A549 (cell line): ENCODE data around the gene UVRAG. TPM values are rescaled to one million over a fixed set of nuclear protein-coding genes. Genes with fewer than 3 reads are reported as not detected.

ENCODE experiments used
- ATAC-seq, 2 experiments: fragments of 200-7000 bp in 1 of 2; fragments of >200 bp in 1 of 2; cut with Nextera tagmentation in 1 of 2; cut with Tn5 transposase in 1 of 2; 3 replicates each; pipeline versions ENCODE4 v1.8.0 to v1.9.1; 2018 to 2020; ENCODE audit warnings: mild to moderate bottlenecking in 1 of 2, moderate library complexity in 1 of 2
- CTCF ChIA-PET: fragments of 300-600 bp; sonication (Branson Sonifier 250); formaldehyde crosslinking; extraction: SDS; loops from one replicate; lab custom pipeline; 2021; ENCODE audit warnings: antibody characterized with exemption, inconsistent platforms; lab: Yijun Ruan, JAX
- POLR2A ChIA-PET: fragments of 350-600 bp; formaldehyde crosslinking; extraction: SDS; loops from one replicate; lab custom pipeline; 2021; ENCODE audit warnings: antibody characterized with exemption, inconsistent platforms; lab: Yijun Ruan, JAX
- DNase-seq, 2 experiments: peaks; one replicate each; pipeline versions ENCODE4 v3.0.0 to v3.0.0-alpha.2; 2011 to 2016; ENCODE audit warnings: low read depth in 1 of 2, low spot score in 1 of 2
- FAIRE-seq: peaks from 2 replicates; lab custom pipeline; 2011; peaks lifted over from hg19 to GRCh38; lab: Jason Lieb, UNC
- H3K27ac ChIP-seq, 2 experiments: fragments of >200 bp; sonication (Bioruptor Twin); formaldehyde crosslinking; 3 replicates each; pipeline ENCODE4 v1.5.1; 2016 to 2017
- H3K4me1 ChIP-seq: fragments of >200 bp; sonication (Bioruptor Twin); formaldehyde crosslinking; 3 replicates; pipeline ENCODE4 v1.6.1; 2016
- H3K4me2 ChIP-seq: fragments of >200 bp; sonication (Bioruptor Twin); formaldehyde crosslinking; 3 replicates; pipeline ENCODE4 v1.6.1; 2016
- H3K4me3 ChIP-seq: fragments of >200 bp; sonication (Bioruptor Twin); formaldehyde crosslinking; 3 replicates; pipeline ENCODE4 v1.5.1; 2016
- H3K9me3 ChIP-seq: fragments of >200 bp; sonication (Bioruptor Twin); formaldehyde crosslinking; 3 replicates; pipeline ENCODE4 v1.6.1; 2016
- CBX8 ChIP-seq: fragments of 200-600 bp; sonication (generic); IDR thresholded peaks from 2 replicates; pipeline ENCODE4 v1.6.1; 2016
- CHD2 ChIP-seq: fragments of 150-350 bp; IDR thresholded peaks from 2 replicates; pipeline ENCODE4 v1.6.1; 2014; ENCODE audit warnings: low read length; ENCODE audit not compliant: partially characterized antibody
- CHD4 ChIP-seq: fragments of 200-600 bp; sonication (generic); IDR thresholded peaks from 2 replicates; pipeline ENCODE4 v1.6.1; 2016; ENCODE audit warnings: antibody characterized with exemption, mild to moderate bottlenecking, borderline replicate concordance
- EP300 ChIP-seq, 2 experiments: fragments of >200 bp; sonication (Bioruptor Twin); formaldehyde crosslinking; IDR thresholded peaks; 2 replicates in 1 of 2; 3 replicates in 1 of 2; pipeline ENCODE4 v1.6.1; 2016 to 2017
- FOXS1 ChIP-seq: fragments of 250-450 bp; sonication (Bioruptor Pico); IDR thresholded peaks from 2 replicates; pipeline ENCODE4 v1.5.0; 2020; ENCODE audit warnings: mild to moderate bottlenecking, moderate library complexity
- GATA3 ChIP-seq: IDR thresholded peaks from 2 replicates; pipeline ENCODE4 v1.6.1; 2012; ENCODE audit warnings: borderline replicate concordance
- HOXB5 ChIP-seq: fragments of 250-450 bp; sonication (Bioruptor Pico); IDR thresholded peaks from 2 replicates; pipeline ENCODE4 v1.5.0; 2020; ENCODE audit warnings: mild to moderate bottlenecking, moderate library complexity
- JUNB ChIP-seq: fragments of >200 bp; sonication (Bioruptor Twin); formaldehyde crosslinking; IDR thresholded peaks from 2 replicates; pipeline ENCODE4 v1.6.1; 2016
- KDM1A ChIP-seq: fragments of 200-600 bp; sonication (generic); IDR thresholded peaks from 2 replicates; pipeline ENCODE4 v1.6.1; 2016; ENCODE audit warnings: low read depth, mild to moderate bottlenecking
- MAZ ChIP-seq: fragments of 150-350 bp; IDR thresholded peaks from 2 replicates; pipeline ENCODE4 v1.6.1; 2014; ENCODE audit warnings: antibody characterized with exemption, low read depth, low read length, borderline replicate concordance
- MYC ChIP-seq: IDR thresholded peaks from 2 replicates; pipeline ENCODE4 v1.6.1; 2012; ENCODE audit warnings: mild to moderate bottlenecking, inconsistent platforms, low read length, improper control_type of control experiment, borderline replicate concordance
- NPAS2 ChIP-seq: fragments of 250-450 bp; sonication (Bioruptor Pico); IDR thresholded peaks from 2 replicates; pipeline ENCODE4 v1.8.0; 2022; ENCODE audit warnings: mild to moderate bottlenecking, moderate library complexity, borderline replicate concordance
- PHF8 ChIP-seq: fragments of 200-600 bp; sonication (generic); IDR thresholded peaks from 2 replicates; pipeline ENCODE4 v1.6.1; 2016; ENCODE audit warnings: low read depth, mild to moderate bottlenecking, antibody characterized with exemption, moderate library complexity, borderline replicate concordance
- RAD21 ChIP-seq, 2 experiments: fragments of >200 bp in 1 of 2; sonication (Bioruptor Twin) in 1 of 2; formaldehyde crosslinking in 1 of 2; IDR thresholded peaks in 1 of 2; conservative IDR thresholded peaks in 1 of 2; 2 replicates in 1 of 2; 3 replicates in 1 of 2; pipeline ENCODE4 v1.6.1; 2012 to 2018; ENCODE audit warnings: inconsistent platforms in 1 of 2
- SREBF2 ChIP-seq: fragments of 450-650 bp; IDR thresholded peaks from 2 replicates; pipeline ENCODE4 v1.6.1; 2014; ENCODE audit warnings: mild to moderate bottlenecking, moderate library complexity
- ZSCAN20 ChIP-seq: fragments of 250-450 bp; sonication (Bioruptor Pico); IDR thresholded peaks from 2 replicates; pipeline ENCODE4 v1.8.0; 2022; ENCODE audit warnings: mild to moderate bottlenecking, moderate library complexity
- WGBS: methylation state at CpG from one replicate; pipeline ENCODE4 v1.1.6; 2017; ENCODE audit errors: missing lambda C conversion rate; 5-methylcytosine and 5-hydroxymethylcytosine counted together
- polyA plus RNA-seq, 4 experiments: library from polyadenylated mRNA; depleted of rRNA in 3 of 4; stranded (reverse); fragments of >200 nt; fragmentation: RNase III in 1 of 4; extraction: RNeasy Plus Mini Kit Qiagen cat#74134 plus additional on column Dnase treatment in 1 of 4; gene quantifications; 2 replicates in 3 of 4; 3 replicates in 1 of 4; pipeline ENCODE4 v1.2.3, GENCODE V29; 2011 to 2017
- TF ChIP-seq, protein P1 (sequence below): fragments of >200 bp; sonication (Bioruptor Twin); formaldehyde crosslinking; IDR thresholded peaks from 3 replicates; pipeline ENCODE4 v1.5.1; 2016
- TF ChIP-seq, protein P2 (sequence below): fragments of 150-350 bp; IDR thresholded peaks from 2 replicates; pipeline ENCODE4 v1.6.1; 2014; ENCODE audit warnings: low read depth, mild to moderate bottlenecking, low read length
- TF ChIP-seq, protein P3 (sequence below): fragments of 200-600 bp; sonication (generic); IDR thresholded peaks from 2 replicates; pipeline ENCODE4 v1.6.1; 2016; ENCODE audit warnings: antibody characterized with exemption, mild to moderate bottlenecking, moderate library complexity
- TF ChIP-seq, protein P4 (sequence below): IDR thresholded peaks from 2 replicates; pipeline ENCODE4 v1.6.1; 2012
- TF ChIP-seq, protein P5 (sequence below): fragments of 250-450 bp; sonication (Bioruptor Pico); IDR thresholded peaks from 2 replicates; pipeline ENCODE4 v1.5.0; 2021; ENCODE audit warnings: mild to moderate bottlenecking, moderate library complexity, borderline replicate concordance

The UVRAG gene
- polyA plus RNA-seq, 2 of the 4 experiments (the other 2 are of a cell fraction): 6.1 to 14.1 TPM

DNA sequence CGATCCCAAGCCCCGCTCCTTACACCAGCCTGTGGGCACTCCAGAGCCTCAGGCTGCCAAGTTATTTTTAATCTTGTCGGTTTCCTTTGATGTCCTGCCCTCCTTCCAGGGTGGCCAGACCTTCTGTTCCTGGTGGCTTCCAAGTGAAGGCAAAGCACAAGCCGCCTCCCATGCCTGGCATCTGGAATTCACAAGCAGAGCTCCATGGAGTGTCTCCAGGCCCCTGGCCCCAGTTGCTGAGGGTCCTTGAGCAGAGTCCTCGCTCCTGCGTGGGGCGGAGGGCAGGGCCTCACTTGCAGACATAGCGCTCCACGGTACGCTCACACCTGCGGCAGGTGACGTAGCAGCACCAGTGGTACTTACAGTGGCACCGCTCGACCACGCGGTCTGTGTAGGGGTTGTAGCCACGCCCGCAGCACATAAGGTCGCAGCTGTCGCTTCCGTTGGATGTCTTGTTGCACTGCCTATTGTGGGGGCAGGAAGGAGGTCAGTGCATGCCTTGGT is 371.8 kb downstream of the UVRAG start:
- CTCF ChIA-PET: interaction anchor here (0.7 to 4.5 kb wide), 6 partner anchors 9 to 290 kb away, joined by 3 to 22 read pairs (median 4); no protein-coding TSS in a partner anchor
- FAIRE-seq (no peak), ATAC-seq (no peak), DNase-seq (no peak)
- TF ChIP-seq, protein P1, sequence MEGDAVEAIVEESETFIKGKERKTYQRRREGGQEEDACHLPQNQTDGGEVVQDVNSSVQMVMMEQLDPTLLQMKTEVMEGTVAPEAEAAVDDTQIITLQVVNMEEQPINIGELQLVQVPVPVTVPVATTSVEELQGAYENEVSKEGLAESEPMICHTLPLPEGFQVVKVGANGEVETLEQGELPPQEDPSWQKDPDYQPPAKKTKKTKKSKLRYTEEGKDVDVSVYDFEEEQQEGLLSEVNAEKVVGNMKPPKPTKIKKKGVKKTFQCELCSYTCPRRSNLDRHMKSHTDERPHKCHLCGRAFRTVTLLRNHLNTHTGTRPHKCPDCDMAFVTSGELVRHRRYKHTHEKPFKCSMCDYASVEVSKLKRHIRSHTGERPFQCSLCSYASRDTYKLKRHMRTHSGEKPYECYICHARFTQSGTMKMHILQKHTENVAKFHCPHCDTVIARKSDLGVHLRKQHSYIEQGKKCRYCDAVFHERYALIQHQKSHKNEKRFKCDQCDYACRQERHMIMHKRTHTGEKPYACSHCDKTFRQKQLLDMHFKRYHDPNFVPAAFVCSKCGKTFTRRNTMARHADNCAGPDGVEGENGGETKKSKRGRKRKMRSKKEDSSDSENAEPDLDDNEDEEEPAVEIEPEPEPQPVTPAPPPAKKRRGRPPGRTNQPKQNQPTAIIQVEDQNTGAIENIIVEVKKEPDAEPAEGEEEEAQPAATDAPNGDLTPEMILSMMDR: no peak
- TF ChIP-seq CBX8: no peak
- no peak for TF ChIP-seq KDM1A
- TF ChIP-seq, protein P2, sequence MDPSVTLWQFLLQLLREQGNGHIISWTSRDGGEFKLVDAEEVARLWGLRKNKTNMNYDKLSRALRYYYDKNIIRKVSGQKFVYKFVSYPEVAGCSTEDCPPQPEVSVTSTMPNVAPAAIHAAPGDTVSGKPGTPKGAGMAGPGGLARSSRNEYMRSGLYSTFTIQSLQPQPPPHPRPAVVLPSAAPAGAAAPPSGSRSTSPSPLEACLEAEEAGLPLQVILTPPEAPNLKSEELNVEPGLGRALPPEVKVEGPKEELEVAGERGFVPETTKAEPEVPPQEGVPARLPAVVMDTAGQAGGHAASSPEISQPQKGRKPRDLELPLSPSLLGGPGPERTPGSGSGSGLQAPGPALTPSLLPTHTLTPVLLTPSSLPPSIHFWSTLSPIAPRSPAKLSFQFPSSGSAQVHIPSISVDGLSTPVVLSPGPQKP: no peak
- no peak overlapping the region for H3K27ac ChIP-seq
- H3K4me2 ChIP-seq: no peak overlapping the region
- H3K4me3 ChIP-seq: no peak overlapping the region
- WGBS: 84% methylated on average over 12 of the region's 21 CpGs
- POLR2A ChIA-PET: no interaction called here
- no peaks in the 10 kb centered on the region for H3K4me1 ChIP-seq
- H3K9me3 ChIP-seq: no peaks in the 10 kb centered on the region

DNA sequence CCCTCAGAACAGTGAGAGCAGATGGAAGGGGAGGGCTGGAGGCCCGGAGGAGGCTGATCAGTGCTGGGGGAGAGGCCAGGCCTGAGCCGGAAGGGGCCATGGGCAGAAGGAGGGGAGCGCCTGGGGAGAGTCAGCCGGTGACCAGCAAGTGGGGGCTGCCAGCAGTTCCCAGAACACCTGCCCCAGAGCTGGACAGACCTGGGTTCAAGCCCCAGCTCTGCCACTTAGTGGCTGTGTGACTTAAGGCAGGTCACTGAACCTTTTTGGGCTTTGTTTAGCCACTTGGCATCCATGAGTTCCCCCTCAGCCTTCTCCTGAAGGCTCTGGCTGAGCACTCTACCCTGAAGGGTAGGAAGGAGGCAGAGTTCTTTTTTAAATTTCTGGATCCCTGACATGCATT is 373.9 kb downstream of the UVRAG start:
- Histone ChIP-seq H3K27ac (no peak overlapping the region), H3K9me3 (no peaks in the 10 kb centered on the region), H3K4me1 (no peaks in the 10 kb centered on the region), H3K4me3 (no peak overlapping the region), H3K4me2 (no peak overlapping the region)
- no peak for DNase-seq
- ATAC-seq: no peak
- 88% methylated on average over 4 of the region's 4 CpGs for WGBS
- ChIA-PET POLR2A (no interaction called here), CTCF (no interaction called here)
- no peak for FAIRE-seq
- TF ChIP-seq KDM1A (no peak), HOXB5 (no peak), RAD21 (conservative IDR thresholded peaks at IDR 0.05 in 1 of 2, IDR thresholded peaks at IDR 0.05 in 1 of 2) (no peak), GATA3 (no peak), MYC (no peak)

DNA sequence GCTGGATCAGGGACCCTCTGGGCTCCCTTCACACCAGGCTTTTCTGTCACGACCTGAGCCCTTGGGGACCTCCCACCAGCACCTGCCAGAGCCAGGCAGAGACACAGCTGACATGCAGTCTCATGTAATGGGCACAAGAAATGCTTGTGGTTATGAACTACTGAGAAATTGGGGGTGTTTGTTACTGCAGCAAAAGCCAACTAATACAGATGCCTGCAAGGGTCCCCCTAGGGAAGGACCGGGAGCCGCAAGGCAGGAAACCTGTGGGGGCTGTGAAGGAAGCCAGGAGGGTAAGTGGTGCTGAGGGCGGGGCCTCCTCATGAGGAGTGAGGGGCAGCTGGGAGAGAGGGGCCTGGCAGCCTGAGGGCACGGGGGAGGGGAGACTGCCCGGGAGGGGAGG is 374.7 kb downstream of the UVRAG start:
- 69% methylated on average over 4 of the region's 6 CpGs for WGBS
- Histone ChIP-seq H3K4me2 (no peak overlapping the region), H3K4me1 (no peaks in the 10 kb centered on the region), H3K9me3 (no peaks in the 10 kb centered on the region), H3K27ac (no peak overlapping the region), H3K4me3 (no peak overlapping the region)
- CTCF ChIA-PET: interaction anchor here (12.0 kb wide), 1 partner anchor 20 kb away, joined by 114 read pairs; no protein-coding TSS in a partner anchor
- TF ChIP-seq PHF8 (no peak), ZSCAN20 (CRISPR knock-in tag) (no peak), FOXS1 (CRISPR knock-in tag) (no peak), CHD4 (no peak), CHD2 (no peak), MAZ (no peak), NPAS2 (CRISPR knock-in tag) (no peak), SREBF2 (no peak), JUNB (no peak), EP300 (IDR thresholded peaks at IDR 0.05) (no peak), KDM1A (no peak)
- TF ChIP-seq, protein P3, sequence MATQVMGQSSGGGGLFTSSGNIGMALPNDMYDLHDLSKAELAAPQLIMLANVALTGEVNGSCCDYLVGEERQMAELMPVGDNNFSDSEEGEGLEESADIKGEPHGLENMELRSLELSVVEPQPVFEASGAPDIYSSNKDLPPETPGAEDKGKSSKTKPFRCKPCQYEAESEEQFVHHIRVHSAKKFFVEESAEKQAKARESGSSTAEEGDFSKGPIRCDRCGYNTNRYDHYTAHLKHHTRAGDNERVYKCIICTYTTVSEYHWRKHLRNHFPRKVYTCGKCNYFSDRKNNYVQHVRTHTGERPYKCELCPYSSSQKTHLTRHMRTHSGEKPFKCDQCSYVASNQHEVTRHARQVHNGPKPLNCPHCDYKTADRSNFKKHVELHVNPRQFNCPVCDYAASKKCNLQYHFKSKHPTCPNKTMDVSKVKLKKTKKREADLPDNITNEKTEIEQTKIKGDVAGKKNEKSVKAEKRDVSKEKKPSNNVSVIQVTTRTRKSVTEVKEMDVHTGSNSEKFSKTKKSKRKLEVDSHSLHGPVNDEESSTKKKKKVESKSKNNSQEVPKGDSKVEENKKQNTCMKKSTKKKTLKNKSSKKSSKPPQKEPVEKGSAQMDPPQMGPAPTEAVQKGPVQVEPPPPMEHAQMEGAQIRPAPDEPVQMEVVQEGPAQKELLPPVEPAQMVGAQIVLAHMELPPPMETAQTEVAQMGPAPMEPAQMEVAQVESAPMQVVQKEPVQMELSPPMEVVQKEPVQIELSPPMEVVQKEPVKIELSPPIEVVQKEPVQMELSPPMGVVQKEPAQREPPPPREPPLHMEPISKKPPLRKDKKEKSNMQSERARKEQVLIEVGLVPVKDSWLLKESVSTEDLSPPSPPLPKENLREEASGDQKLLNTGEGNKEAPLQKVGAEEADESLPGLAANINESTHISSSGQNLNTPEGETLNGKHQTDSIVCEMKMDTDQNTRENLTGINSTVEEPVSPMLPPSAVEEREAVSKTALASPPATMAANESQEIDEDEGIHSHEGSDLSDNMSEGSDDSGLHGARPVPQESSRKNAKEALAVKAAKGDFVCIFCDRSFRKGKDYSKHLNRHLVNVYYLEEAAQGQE: no peak
- TF ChIP-seq, protein P2: no peak
- TF ChIP-seq, protein P4, sequence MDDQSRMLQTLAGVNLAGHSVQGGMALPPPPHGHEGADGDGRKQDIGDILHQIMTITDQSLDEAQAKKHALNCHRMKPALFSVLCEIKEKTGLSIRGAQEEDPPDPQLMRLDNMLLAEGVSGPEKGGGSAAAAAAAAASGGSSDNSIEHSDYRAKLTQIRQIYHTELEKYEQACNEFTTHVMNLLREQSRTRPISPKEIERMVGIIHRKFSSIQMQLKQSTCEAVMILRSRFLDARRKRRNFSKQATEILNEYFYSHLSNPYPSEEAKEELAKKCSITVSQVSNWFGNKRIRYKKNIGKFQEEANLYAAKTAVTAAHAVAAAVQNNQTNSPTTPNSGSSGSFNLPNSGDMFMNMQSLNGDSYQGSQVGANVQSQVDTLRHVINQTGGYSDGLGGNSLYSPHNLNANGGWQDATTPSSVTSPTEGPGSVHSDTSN: no peak
- TF ChIP-seq, protein P5, sequence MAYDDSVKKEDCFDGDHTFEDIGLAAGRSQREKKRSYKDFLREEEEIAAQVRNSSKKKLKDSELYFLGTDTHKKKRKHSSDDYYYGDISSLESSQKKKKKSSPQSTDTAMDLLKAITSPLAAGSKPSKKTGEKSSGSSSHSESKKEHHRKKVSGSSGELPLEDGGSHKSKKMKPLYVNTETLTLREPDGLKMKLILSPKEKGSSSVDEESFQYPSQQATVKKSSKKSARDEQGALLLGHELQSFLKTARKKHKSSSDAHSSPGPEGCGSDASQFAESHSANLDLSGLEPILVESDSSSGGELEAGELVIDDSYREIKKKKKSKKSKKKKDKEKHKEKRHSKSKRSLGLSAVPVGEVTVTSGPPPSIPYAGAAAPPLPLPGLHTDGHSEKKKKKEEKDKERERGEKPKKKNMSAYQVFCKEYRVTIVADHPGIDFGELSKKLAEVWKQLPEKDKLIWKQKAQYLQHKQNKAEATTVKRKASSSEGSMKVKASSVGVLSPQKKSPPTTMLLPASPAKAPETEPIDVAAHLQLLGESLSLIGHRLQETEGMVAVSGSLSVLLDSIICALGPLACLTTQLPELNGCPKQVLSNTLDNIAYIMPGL: no peak
- DNase-seq: no peak
- FAIRE-seq: no peak
- POLR2A ChIA-PET: no interaction called here
- ATAC-seq: no peak
